ENCODE data around the gene CREBBP. TPM values are rescaled to one million over a fixed set of nuclear protein-coding genes. Genes with fewer than 3 reads are reported as not detected.

CREBBP gene
- total and polyA plus RNA-seq, 9 of the 15 experiments (the other 6 are each of a cell fraction or from before 2014, with no cell fraction given): 0.70 to 24.8 (median 5.6) TPM

DNA sequence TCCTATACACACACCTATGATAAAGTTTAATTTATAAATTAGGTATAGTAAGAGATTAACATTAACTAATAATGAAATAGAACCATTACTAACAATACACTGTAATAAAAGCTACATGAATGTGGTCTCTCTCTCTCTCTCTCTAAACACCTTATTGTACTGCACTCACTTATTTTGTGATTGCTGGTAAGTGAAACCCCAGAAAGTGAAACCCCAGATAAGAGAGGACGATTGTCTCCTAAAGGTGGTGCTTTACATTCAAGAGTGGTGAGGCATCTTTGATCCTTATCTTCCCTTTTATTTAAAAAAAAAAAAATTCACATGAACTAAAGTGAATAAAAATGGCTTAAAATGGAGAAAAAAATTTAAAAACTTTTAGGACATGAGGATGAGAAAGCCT lies 83.0 kb downstream of the CREBBP start:
- H3K4me1 ChIP-seq (replicated peaks in 1 of 2; ENCODE audit: control insufficient read depth in 2 of 2, insufficient read depth in 2 of 2, low read length in 2 of 2): peaks cover 0 to 22% of the 10 kb centered on the region in 2 experiments
- FAIRE-seq (no peak), DNase-seq (ENCODE audit: extremely low read depth in 1 of 4, low spot score in 3 of 4) (no peak), ATAC-seq (no peak)
- no peak overlapping the region for H3K27ac ChIP-seq (ENCODE audit: extremely low read depth, low read depth, low read length)
- TF ChIP-seq ZNF124 (CRISPR knock-in tag; IDR thresholded peaks at IDR 0.05) (no peak), ERF (CRISPR knock-in tag; IDR thresholded peaks at IDR 0.05) (no peak), MXD1 (CRISPR knock-in tag; IDR thresholded peaks at IDR 0.05; ENCODE audit: borderline replicate concordance, poor library complexity, severe bottlenecking) (no peak), POLR3G (IDR thresholded peaks at IDR 0.05; ENCODE audit: extremely low read depth, insufficient read length, insufficient replicate concordance) (no peak), ZBTB34 (CRISPR knock-in tag; IDR thresholded peaks at IDR 0.05) (no peak), GTF2A2 (tag; IDR thresholded peaks at IDR 0.05) (no peak), XRCC4 (IDR thresholded peaks at IDR 0.05; ENCODE audit: extremely low read depth, insufficient read depth, insufficient read length) (no peak), ZNF717 (CRISPR knock-in tag; IDR thresholded peaks at IDR 0.05) (no peak), RBM39 (optimal IDR thresholded peaks at IDR 0.05; ENCODE audit: low read depth, low read length) (no peak), DDX20 (tag; IDR thresholded peaks at IDR 0.05; ENCODE audit: low read depth) (no peak), ZNF23 (CRISPR knock-in tag; IDR thresholded peaks at IDR 0.05) (no peak), GATA2 (CRISPR knock-in tag; IDR thresholded peaks at IDR 0.05) (no peak)
- TF ChIP-seq, protein P1, sequence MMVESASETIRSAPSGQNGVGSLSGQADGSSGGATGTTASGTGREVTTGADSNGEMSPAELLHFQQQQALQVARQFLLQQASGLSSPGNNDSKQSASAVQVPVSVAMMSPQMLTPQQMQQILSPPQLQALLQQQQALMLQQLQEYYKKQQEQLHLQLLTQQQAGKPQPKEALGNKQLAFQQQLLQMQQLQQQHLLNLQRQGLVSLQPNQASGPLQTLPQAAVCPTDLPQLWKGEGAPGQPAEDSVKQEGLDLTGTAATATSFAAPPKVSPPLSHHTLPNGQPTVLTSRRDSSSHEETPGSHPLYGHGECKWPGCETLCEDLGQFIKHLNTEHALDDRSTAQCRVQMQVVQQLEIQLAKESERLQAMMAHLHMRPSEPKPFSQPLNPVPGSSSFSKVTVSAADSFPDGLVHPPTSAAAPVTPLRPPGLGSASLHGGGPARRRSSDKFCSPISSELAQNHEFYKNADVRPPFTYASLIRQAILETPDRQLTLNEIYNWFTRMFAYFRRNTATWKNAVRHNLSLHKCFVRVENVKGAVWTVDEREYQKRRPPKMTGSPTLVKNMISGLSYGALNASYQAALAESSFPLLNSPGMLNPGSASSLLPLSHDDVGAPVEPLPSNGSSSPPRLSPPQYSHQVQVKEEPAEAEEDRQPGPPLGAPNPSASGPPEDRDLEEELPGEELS (CRISPR knock-in tag; IDR thresholded peaks at IDR 0.05; ENCODE audit: borderline replicate concordance): no peak
- TF ChIP-seq, protein P2, sequence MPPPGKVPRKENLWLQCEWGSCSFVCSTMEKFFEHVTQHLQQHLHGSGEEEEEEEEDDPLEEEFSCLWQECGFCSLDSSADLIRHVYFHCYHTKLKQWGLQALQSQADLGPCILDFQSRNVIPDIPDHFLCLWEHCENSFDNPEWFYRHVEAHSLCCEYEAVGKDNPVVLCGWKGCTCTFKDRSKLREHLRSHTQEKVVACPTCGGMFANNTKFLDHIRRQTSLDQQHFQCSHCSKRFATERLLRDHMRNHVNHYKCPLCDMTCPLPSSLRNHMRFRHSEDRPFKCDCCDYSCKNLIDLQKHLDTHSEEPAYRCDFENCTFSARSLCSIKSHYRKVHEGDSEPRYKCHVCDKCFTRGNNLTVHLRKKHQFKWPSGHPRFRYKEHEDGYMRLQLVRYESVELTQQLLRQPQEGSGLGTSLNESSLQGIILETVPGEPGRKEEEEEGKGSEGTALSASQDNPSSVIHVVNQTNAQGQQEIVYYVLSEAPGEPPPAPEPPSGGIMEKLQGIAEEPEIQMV (tag; conservative IDR thresholded peaks at IDR 0.05; ENCODE audit: low read depth): no peak
- intact Hi-C loops (cut with micrococcal nuclease) (no loop called here), in situ Hi-C loops (cut with MboI) (no loop called here)
- no peaks in the 10 kb centered on the region for H3K9me3 ChIP-seq (replicated peaks; ENCODE audit: control insufficient read depth, insufficient read depth, low read depth, low read length)
- peaks cover 45% of the 10 kb centered on the region for H3K79me2 ChIP-seq (ENCODE audit: control insufficient read depth, insufficient read depth, low read length)
- no peaks in the 10 kb centered on the region for H3K27me3 ChIP-seq (ENCODE audit: control insufficient read depth in 2 of 2, insufficient read depth in 2 of 2, low read length in 2 of 2)
- H3K9ac ChIP-seq (ENCODE audit: insufficient read depth in 1 of 2, low read depth in 2 of 2, low read length in 2 of 2): no peak overlapping the region
- H3K36me3 ChIP-seq (ENCODE audit: control insufficient read depth, insufficient read depth, low read length): peaks cover 9% of the 10 kb centered on the region; the same call in 2 of the 3 replicates
- H3K4me2 ChIP-seq (ENCODE audit: insufficient read depth, low read length): no peak overlapping the region
- BruUV-seq (replicated peaks): no TSS peak
- peaks cover 7% of the 10 kb centered on the region; the same call in 1 of the 2 replicates for H4K20me1 ChIP-seq (replicated peaks; ENCODE audit: control insufficient read depth, insufficient read depth, low read length)
- 18% methylated on average over 1 of the region's 1 CpG for WGBS (ENCODE audit: insufficient coverage, low coverage, missing lambda C conversion rate)
- ChIA-PET POLR2A (interaction anchor here (0.7 kb wide), 1 partner anchor 52 kb away, joined by 3 read pairs; no protein-coding TSS in a partner anchor), CTCF (ENCODE audit: low intra/inter-chr PET ratio) (no interaction called here)
- no peak overlapping the region for H3K4me3 ChIP-seq
- no peaks in the 10 kb centered on the region for H3K9me1 ChIP-seq (ENCODE audit: control insufficient read depth, insufficient read depth, low read length)
- no peak overlapping the region for H2AFZ ChIP-seq (ENCODE audit: low read depth, low read length)

Measured in K562 (cell line).